ENCODE data around the gene ADM. TPM values are rescaled to one million over a fixed set of nuclear protein-coding genes. Genes with fewer than 3 reads are reported as not detected.
A peak's percentile ranks its signal among the peaks of the same experiment; 100 is the strongest.

Gene ADM
- total RNA-seq, 2 experiments from 2014 or later = 0.46 to 4.9 TPM

- BruUV-seq (replicated peaks) = no TSS peak
- Histone ChIP-seq H3K9me3 (ENCODE audit: low read length) (no peaks in the 10 kb centered on the region), H3K36me3 (ENCODE audit: insufficient read depth, low read length) (no peaks in the 10 kb centered on the region), H2AFZ (ENCODE audit: low read length) (peak within 1 kb of the TSS; percentile 96), H3K9me2 (ENCODE audit: insufficient read depth, low read length) (no peaks in the 10 kb centered on the region), H3K4me2 (ENCODE audit: low read length) (peak within 1 kb of the TSS; percentile 83), H3K27ac (ENCODE audit: low read depth, low read length, poor library complexity, severe bottlenecking) (no peak within 1 kb of the TSS), H4K20me1 (ENCODE audit: insufficient read depth, low read length) (peaks cover 7% of the 10 kb centered on the region; the same call in 1 of the 2 replicates), H3K79me2 (ENCODE audit: insufficient read depth, low read depth, low read length) (no peaks in the 10 kb centered on the region), H3K4me1 (ENCODE audit: insufficient read depth, low read length, poor library complexity, severe bottlenecking) (peaks cover 20% of the 10 kb centered on the region), H3K4me3 (ENCODE audit: low read depth, low read length, poor library complexity, severe bottlenecking) (peak within 1 kb of the TSS; percentile 89)
- TF ChIP-seq CTCF (conservative IDR thresholded peaks at IDR 0.05; ENCODE audit: low read length) (no peak), EZH2phosphoT487 (IDR thresholded peaks at IDR 0.05; ENCODE audit: borderline replicate concordance, low read depth, low read length) (no peak)
- CTCF ChIA-PET (ENCODE audit: unreplicated experiment) = no interaction called here
- POLR2A ChIA-PET = interaction anchor here (1.0 to 1.1 kb wide), 2 partner anchors 11 to 21 kb away, joined by 5 read pairs; partner anchors contain the start of gene ADM
- peak; percentile 87 for DNase-seq (ENCODE audit: low spot score)
- intact Hi-C loops (cut with micrococcal nuclease; ENCODE audit: unreplicated experiment) = no loop called here
These were observed 11.2 kb upstream of the ADM start, which contains the start of gene SBF2 for GRCh38 chr11:10293423-10294289. Gene SBF2 (minus strand): TSS chr11:10294219. CDS start chr11:10294069, 150 bp downstream.

- Histone ChIP-seq H3K36me3 (ENCODE audit: insufficient read depth, low read length) (no peaks in the 10 kb centered on the region), H3K4me1 (ENCODE audit: insufficient read depth, low read length, poor library complexity, severe bottlenecking) (peaks cover 20% of the 10 kb centered on the region), H3K4me3 (ENCODE audit: low read depth, low read length, poor library complexity, severe bottlenecking) (peak overlapping the region; percentile 89), H2AFZ (ENCODE audit: low read length) (peak overlapping the region; percentile 96), H3K9me3 (ENCODE audit: low read length) (no peaks in the 10 kb centered on the region), H3K4me2 (ENCODE audit: low read length) (peak overlapping the region; percentile 83), H3K79me2 (ENCODE audit: insufficient read depth, low read depth, low read length) (no peaks in the 10 kb centered on the region), H3K27ac (ENCODE audit: low read depth, low read length, poor library complexity, severe bottlenecking) (no peak overlapping the region), H3K9me2 (ENCODE audit: insufficient read depth, low read length) (no peaks in the 10 kb centered on the region), H4K20me1 (ENCODE audit: insufficient read depth, low read length) (peaks cover 7% of the 10 kb centered on the region; the same call in 1 of the 2 replicates)
- no peak for TF ChIP-seq CTCF (conservative IDR thresholded peaks at IDR 0.05; ENCODE audit: low read length)
- TF ChIP-seq EZH2phosphoT487 (IDR thresholded peaks at IDR 0.05; ENCODE audit: borderline replicate concordance, low read depth, low read length) = no peak
- POLR2A ChIA-PET = interaction anchor here (1.2 kb wide), 1 partner anchor 20 kb away, joined by 6 read pairs; no protein-coding TSS in a partner anchor
- no TSS peak for BruUV-seq (replicated peaks)
- no peak for DNase-seq (ENCODE audit: low spot score)
- CTCF ChIA-PET (ENCODE audit: unreplicated experiment) = no interaction called here
- intact Hi-C loops (cut with micrococcal nuclease; ENCODE audit: unreplicated experiment) = no loop called here
These were observed 10.5 kb upstream of the ADM start for GRCh38 chr11:10294290-10294953.

All from OCI-LY7 (cell line).